SK-MEL-5 (cell line): Measurements from ENCODE around the gene ADAR. TPM values are rescaled to one million over a fixed set of nuclear protein-coding genes. Genes with fewer than 3 reads are reported as not detected.

Experiments used
- DNase-seq: peaks from one replicate; pipeline ENCODE4 v3.0.0-alpha.2; 2016; ENCODE audit warnings: low read depth, low spot score
- in situ Hi-C: cut with HindIII; loops from 2 replicates; pipeline ENCODE4 v1.10.0; 2016; ENCODE audit warnings: low sequenced_read_pairs, high pct_unique_total_duplicates, low pct_unique_long_range_greater_than_20kb
- total RNA-seq: library from RNA; depleted of rRNA; stranded (reverse); fragments of >200 nt; shearing (Covaris generic); gene quantifications from 2 replicates; pipeline ENCODE4 v1.2.3, GENCODE V29; 2014; rRNA removed

The ADAR gene
- total RNA-seq, 1 experiment from 2014 or later = 184 TPM

- DNase-seq = no peak
- in situ Hi-C loops = no loop called here
Observed at GRCh38 chr1:154551474-154551873, 56.5 kb downstream of the ADAR start.

DNA sequence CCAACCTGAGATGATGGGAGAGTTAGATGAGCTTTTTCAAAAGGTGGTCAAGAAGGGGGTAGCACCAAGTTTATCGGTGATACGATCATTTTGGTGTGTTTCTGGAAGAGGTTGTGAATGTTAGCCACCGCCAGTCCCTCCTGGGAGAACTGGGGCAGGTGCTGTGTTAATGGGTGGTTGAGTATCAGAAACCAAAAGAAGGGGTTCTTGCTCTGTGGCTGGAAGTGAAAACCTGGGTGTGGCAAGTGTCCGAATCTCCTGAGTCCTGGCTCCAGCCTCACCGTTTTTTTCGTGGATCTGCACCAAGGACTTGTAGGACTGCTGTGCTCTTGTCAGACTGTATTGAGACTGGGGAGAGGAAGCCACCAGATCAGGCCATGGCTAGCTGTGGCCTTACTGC, 57.3 kb downstream of the ADAR start:
- no peak for DNase-seq
- in situ Hi-C loops = no loop called here

GRCh38 chr1:154550070-154550469, 57.9 kb downstream of the ADAR start:
- DNase-seq = peak; percentile 59
- in situ Hi-C loops = no loop called here

DNA sequence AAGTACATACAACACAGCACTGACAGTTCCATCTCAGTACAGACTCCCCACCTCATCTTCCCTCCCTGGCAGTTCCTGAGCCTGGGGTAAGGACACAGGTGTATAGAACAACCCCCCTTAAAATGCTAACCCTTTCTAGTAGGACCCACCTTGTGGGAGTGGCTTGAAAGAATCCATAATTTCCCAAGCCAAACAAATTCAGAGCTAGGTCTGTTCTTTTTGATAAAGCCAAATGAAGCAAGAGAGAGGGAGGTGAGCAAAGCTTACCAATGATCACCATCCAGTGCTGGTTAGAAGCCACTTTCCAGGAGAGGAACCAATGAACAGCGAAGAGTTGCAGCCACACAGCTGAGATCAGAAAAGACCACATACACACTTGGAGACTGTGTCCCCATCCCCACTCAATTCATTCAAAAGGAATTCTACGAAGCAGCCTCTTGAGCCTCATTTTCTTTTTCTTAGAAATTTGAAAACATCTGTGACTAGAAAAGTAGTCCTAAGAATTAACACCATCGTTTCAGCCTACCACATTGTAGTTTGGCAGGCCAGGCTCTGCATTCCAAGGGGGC, 58.7 kb downstream of the ADAR start:
- in situ Hi-C loops = no loop called here
- DNase-seq = no peak

GRCh38 chr1:154548028-154548427, 60.0 kb downstream of the ADAR start:
- in situ Hi-C loops = no loop called here
- DNase-seq = no peak

GRCh38 chr1:154547105-154547732, 60.8 kb downstream of the ADAR start:
- in situ Hi-C loops = no loop called here
- DNase-seq = no peak

- DNase-seq = peak; percentile 93
- in situ Hi-C loops = no loop called here
Observed at GRCh38 chr1:154546264-154547063, 61.5 kb downstream of the ADAR start.

- no peak for DNase-seq
- in situ Hi-C loops = no loop called here
Observed at GRCh38 chr1:154541231-154541630, 66.8 kb downstream of the ADAR start.

- in situ Hi-C loops = no loop called here
- DNase-seq = no peak
Observed at GRCh38 chr1:154539486-154540483, 68.2 kb downstream of the ADAR start.

GRCh38 chr1:154536570-154536969, 71.4 kb downstream of the ADAR start:
- in situ Hi-C loops = no loop called here
- DNase-seq = no peak

GRCh38 chr1:154533952-154534844, 73.8 kb downstream of the ADAR start:
- peak; percentile 76 for DNase-seq
- in situ Hi-C loops = no loop called here

Other genes starting within 250 kb of the ADAR start
- gene IL6R, start 202.8 kb downstream of the ADAR start, total RNA-seq = 423 and 449 TPM in 2 replicates
- not detected in 2 replicates for gene TDRD10, start 106.0 kb downstream of the ADAR start, total RNA-seq
- gene SHE, start 105.8 kb downstream of the ADAR start, total RNA-seq = 0.03 and 0.11 TPM in 2 replicates
- 131 and 147 TPM in 2 replicates for gene UBE2Q1, start 49.5 kb downstream of the ADAR start, total RNA-seq
- gene CHRNB2, start 40.4 kb downstream of the ADAR start, total RNA-seq = 0.82 and 1.5 TPM in 2 replicates